ENCODE data around the gene NSFL1C.
"Not testable (repeated sequence)": the region's sequence is repeated elsewhere in the genome, so short reads cannot be mapped to it uniquely, and the experiment has no call there.

NSFL1C gene

GRCh38 chr20:1423625-1424106 lies 43.0 kb downstream of the NSFL1C start:
- DNase-seq (ENCODE audit: low spot score), result peak; percentile 56

GRCh38 chr20:1423206-1423605 lies 43.4 kb downstream of the NSFL1C start:
- DNase-seq (ENCODE audit: low spot score), result no peak

- no peak for DNase-seq (ENCODE audit: low spot score)
Observed at GRCh38 chr20:1422753-1423152, 43.9 kb downstream of the NSFL1C start.

GRCh38 chr20:1420066-1420465 lies 46.6 kb downstream of the NSFL1C start:
- no peak for DNase-seq (ENCODE audit: low spot score)

GRCh38 chr20:1418350-1418749 lies 48.3 kb downstream of the NSFL1C start:
- DNase-seq (ENCODE audit: low spot score), result no peak

- DNase-seq (ENCODE audit: low spot score), result no peak
Observed at GRCh38 chr20:1417790-1418189, 48.9 kb downstream of the NSFL1C start.

- no peak for DNase-seq (ENCODE audit: low spot score)
Observed at GRCh38 chr20:1417273-1417672, 49.4 kb downstream of the NSFL1C start.

GRCh38 chr20:1415667-1416468 lies 50.8 kb downstream of the NSFL1C start:
- DNase-seq (ENCODE audit: low spot score), result no peak

- DNase-seq (ENCODE audit: low spot score), result no peak
Observed at GRCh38 chr20:1414982-1415381, 51.7 kb downstream of the NSFL1C start.

GRCh38 chr20:1405801-1406200 lies 60.8 kb downstream of the NSFL1C start:
- DNase-seq (ENCODE audit: low spot score), result no peak

GRCh38 chr20:1403624-1404023 lies 63.0 kb downstream of the NSFL1C start:
- DNase-seq (ENCODE audit: low spot score), result no peak

GRCh38 chr20:1402149-1402548 lies 64.5 kb downstream of the NSFL1C start:
- DNase-seq (ENCODE audit: low spot score), result no peak

GRCh38 chr20:1401451-1401907 lies 65.2 kb downstream of the NSFL1C start:
- DNase-seq (ENCODE audit: low spot score), result no peak

GRCh38 chr20:1399678-1400366 lies 66.8 kb downstream of the NSFL1C start:
- not testable (repeated sequence) for DNase-seq (ENCODE audit: low spot score)

- DNase-seq (ENCODE audit: low spot score), result not testable (repeated sequence)
Observed at GRCh38 chr20:1398185-1398584, 68.5 kb downstream of the NSFL1C start.

- no peak for DNase-seq (ENCODE audit: low spot score)
Observed at GRCh38 chr20:1397710-1398109, 68.9 kb downstream of the NSFL1C start.

- DNase-seq (ENCODE audit: low spot score), result no peak
Observed at GRCh38 chr20:1396702-1397101, 69.9 kb downstream of the NSFL1C start.

- DNase-seq (ENCODE audit: low spot score), result no peak
Observed at GRCh38 chr20:1396264-1396663, 70.4 kb downstream of the NSFL1C start.

- DNase-seq (ENCODE audit: low spot score), result no peak
Observed at GRCh38 chr20:1394686-1395085, 72.0 kb downstream of the NSFL1C start.

GRCh38 chr20:1393507-1393882 lies 73.2 kb downstream of the NSFL1C start:
- no peak for DNase-seq (ENCODE audit: low spot score)

GRCh38 chr20:1392693-1393506 lies 73.7 kb downstream of the NSFL1C start, which contains the start of gene FKBP1A:
Gene FKBP1A (minus strand): TSS chr20:1393054. CDS start chr20:1392998, 56 bp downstream.
- peak; percentile 89 for DNase-seq (ENCODE audit: low spot score)

GRCh38 chr20:1392443-1392692 lies 74.3 kb downstream of the NSFL1C start:
- DNase-seq (ENCODE audit: low spot score), result peak; percentile 26
